HG03575 (cell line): ENCODE data around the gene TMCC1.

Source experiments
- ATAC-seq: cut with Tn5 transposase; IDR thresholded peaks from one replicate; pipeline ENCODE4 v1.9.1; 2021; ENCODE audit not compliant: unreplicated experiment, insufficient number of reproducible peaks, low FRiP score; ENCODE audit errors: extremely low read depth

TMCC1 gene

DNA sequence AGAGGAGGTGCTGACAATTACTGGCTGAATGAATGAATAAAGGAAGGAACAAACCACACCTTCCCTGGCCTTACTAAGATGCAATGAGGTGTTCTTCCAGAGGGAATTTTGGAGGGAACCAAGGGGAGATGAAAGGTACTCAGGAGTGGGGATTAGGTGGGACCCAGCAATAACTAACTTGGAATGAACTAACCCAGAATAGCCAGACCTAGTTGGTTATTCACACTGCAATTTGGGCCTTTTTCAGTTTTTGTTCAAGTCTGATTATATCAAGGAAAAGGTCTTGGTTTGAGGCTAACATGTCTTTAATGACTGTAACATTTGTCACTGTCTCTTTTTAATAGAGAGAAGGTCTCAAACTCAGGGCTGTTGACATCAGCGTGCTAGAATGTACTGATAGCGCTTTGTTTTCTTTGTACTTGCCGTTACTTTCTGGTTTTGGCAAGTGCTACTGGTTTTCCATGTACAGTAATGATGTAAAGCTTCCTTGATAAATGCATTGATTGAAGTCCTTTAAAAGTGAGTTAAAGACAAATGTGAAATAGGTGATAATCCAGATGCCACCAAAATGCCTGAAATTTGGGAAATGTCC is 283.8 kb downstream of the TMCC1 start:
- no peak for ATAC-seq

DNA sequence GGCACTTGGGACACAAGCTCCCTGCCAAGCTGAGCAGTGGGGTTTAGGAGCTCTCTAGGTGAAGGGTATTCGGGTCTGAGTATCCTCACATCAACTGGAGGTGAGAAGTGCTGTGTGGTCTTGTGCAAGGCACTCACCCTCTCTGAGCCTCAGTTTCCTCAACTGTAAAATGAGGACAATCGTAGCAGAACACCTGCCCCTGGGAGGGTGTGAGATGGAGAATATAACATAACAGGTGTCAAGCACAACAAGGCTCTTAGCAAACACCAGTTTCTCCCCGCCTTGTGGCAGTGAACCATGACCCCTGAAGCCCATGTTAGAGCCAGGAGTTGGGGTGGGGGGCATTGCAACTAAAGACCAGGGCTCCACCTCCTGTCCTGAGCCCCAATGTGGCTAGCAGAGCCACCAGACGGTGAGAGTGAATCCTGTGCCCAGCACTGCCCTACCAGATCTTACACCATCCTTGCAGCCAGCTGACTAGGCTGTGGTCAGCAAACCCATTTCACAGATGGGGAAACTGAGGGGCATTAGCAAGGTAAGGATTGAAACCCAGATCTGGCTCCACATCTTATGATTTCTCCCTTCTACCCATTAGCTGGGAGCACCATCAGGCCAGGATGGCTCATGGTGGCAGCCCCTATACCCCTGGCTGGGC is 284.4 kb downstream of the TMCC1 start:
- no peak for ATAC-seq

DNA sequence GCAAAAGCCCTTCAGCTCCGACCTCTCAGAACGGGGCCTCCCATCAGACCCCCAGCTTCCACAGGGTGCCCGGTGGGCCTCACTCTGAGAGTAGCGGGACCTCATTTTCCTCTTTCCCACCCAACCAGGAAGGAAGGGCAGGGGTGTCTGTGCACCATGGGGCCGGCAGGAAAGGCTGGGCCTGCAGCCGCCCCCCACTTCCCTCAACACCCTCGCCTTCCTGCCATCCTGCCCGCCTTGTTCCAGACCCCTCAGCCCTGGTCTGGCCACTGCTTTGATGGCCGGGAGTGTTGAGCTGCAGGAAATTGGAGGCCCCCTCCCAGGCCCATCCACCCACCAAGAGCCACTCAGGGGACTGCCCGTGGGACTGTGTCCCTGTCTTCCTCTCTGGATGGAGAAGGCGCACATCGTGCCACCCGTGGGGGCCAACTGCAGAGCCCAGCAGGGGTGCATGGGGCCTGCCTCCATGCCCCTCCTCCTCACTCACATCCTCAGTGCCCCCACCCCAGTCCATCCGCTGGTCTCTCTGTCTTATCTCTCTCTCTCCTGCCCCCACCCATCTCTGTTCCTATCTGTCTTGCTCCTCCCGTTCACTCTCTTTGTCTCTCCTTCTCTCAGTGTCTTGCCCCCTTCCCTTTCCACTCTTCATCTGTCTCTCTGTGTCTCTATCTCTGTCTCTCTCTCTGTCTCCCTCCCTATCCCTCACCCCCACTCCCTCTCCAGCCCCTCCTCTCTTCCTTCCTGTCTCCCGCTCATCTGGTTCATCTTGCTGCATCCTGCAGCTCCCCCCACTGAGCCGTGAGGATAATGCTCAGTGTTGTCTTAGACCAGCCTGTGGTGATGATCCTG is 285.2 kb downstream of the TMCC1 start:
- ATAC-seq, result no peak

DNA sequence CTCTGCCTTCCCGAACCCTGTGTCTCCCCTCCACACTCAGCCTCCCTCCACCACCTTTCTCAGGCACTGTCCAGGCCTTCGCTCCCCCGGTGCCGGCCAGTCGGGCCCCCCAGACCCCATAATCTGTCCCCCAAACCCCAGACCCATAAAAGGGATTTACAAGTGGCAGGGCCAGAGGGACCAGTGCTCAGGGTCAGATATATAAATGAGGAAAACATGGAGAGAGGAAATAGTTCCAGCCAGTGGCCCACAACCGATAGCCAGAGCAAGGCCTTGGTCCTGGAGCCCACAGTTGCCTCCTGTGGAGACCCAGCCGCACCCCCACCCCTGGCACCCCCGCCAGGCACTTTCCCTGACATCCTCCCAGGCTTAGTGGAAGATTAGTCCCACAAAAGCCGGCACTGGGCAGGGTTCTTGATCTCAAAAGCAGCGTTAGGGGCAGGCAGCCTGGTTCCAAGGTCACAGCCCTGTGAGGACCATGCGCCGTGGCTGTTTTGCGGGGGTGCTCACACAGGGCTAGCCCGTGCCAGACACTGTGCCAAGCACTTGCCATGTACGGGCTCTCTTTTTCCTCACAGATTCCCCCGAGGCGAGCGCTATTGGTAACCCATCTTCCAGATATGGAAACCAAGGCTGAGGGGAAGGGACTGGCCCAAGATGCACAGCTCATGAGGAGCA is 286.0 kb downstream of the TMCC1 start:
- no peak for ATAC-seq

DNA sequence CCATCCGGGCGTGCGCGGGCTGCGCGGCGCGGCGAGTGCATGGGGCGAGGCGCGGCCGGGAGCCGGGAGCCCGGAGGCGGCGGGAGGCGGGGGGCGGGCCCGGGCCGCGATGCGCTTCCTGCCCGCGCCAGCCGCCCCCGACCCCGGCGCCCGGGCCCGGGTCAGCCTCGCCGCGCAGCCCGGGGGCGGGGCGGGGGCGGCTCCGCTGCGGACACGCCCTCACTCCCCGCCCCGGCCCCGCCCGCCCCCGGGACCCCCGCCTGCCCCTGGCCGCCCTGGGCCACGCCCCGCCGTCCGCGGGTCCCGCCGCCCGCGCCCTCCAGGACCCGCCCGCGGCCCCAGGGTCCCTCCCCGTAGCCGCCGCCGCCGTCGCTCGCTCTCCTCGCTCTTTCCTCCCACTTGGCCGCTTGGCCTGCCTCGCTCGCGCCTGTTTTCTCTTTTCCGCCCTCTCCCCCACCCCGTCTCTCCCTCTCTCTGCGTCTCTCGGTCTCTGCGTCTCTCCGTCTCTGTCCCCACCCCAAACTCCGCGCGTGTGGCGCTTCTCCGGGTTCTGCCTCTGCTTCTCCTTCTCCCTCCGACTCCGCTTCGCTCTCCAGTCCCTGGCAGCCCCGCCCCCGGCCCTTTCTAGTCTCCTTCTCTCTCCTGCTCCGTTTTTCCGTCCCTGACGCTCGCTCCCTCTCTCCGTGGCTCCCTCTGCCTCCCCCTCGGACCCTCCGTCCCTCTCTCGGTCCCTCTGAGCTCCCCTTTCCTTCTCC is 286.7 kb downstream of the TMCC1 start, which contains the start of gene PLXND1:
TSS of gene PLXND1 (minus strand) at position 41 of the 755 bp plus-strand sequence. CDS start at position 4, 37 bp downstream.
- ATAC-seq, result no peak

DNA sequence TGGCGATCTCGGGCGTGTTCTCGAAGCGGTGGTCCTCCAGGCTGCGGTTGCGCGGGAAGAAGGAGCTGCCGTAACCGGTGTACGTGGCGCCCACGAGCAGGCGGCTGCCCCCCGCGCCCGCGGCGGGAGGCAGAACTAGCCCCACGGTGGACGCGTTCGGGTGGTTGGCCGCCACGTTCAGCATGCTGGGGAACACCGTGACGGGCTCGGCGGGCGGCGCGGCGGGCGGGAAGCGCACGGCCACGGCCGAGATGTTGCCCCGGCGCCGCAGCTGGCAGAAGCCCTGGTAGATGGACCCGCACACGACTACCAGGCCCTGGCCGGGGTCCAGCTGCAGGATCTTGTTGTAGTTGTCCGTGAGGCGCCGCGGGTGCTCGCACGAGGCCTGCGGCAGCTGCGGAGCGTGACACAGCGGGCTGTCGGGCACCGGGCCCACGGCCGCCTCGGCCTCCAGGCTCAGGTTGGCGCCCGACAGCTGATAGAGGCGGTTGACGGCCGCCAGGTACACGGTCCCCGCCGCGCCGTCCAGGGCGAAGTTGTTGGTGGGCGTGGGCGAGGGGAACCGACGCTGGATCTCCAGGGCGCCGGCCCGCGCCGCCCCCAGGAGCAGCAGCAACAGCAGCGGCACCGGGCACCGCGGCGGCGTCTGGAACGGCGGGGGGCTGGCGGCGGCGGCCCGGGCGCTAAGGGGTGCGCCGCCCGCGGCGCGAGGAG is 287.4 kb downstream of the TMCC1 start:
- no peak for ATAC-seq

DNA sequence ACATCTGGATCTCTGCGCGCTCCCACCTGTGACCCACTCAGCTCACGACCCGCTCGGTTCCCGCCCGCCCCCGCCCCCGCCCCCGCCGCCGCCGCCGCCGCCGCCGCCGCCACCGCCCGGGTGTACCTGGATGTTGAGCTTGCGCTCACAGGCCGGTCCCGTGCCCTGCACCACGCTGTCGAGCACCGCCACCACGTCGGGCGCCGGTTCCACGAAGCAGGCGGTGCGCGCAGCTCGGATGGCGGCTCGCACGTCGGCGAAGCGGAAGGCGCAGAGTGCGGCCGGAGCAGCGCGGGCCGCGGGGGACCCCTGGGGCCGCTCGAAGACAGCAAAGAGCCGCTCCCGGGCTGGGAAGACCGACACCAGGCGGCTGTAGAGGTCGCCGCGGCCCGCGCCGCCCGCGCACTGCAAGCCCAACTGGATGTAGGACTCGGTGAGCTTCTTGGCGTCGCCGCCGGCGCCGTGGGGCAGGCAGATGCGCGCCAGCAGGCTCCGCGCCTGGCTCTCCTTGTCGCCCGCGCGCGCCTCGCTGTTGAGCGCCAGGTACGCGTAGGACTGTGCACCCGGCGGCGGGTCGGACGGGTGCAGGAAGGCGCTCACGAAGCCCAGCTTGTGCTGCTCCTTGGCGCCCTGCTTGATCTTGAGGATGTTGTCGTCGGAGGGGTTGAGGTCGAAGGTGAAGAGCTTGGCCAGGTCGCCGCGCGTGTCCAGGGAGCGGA is 288.1 kb downstream of the TMCC1 start:
- ATAC-seq, result no peak

DNA sequence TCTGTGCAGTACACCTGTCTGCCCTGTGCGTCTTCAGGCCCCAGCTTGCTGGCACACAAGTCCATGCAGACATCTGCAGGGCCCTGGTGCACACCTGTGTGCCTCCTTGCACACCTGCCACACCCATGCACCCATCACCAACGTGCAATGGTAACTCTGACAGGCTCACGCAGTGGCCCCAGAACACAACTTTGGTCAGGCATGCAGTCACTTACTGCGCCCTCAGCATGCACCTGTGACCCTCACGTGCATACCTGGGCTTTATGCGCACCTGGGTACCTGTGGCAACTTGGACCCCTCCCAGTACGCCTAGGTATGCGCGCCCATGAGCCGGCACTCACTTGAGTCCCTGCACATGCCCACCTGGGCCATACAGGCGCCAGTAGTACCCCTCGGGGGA is 288.7 kb downstream of the TMCC1 start:
- no peak for ATAC-seq

DNA sequence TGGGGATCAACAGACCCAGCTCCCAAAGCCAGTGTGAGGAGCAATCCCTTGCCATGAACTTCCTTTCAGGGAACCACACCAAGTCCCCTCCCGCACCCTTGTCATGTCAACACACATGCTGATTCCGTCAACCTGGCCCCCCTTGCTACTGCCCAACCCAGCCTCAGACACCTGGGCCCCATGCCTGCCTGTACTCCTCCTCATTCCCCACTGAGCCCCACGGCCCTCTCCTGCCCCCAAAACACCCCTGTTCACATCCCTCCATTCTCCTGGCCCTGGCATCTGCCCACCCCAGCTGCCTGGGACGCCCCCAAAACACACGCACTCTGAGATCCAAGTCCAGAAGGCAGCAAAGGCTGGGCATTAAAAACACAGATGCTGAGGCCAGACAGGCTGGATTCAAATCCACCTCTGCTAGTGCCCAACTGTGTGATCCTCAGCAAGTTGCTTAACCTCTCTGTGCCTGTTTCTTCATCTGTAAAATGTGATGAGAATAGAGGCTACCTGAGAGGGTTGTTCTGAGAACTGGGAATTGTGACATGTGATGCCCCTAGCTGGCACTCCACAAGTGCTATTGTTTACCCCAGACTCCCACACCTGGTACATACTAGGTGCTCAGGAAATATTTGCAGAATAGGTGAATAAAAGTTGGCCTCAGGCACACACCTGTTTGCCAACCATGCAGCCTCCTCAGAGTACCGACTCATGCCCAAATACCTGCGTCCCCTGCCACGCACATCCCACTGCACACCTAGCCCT is 289.3 kb downstream of the TMCC1 start:
- no peak for ATAC-seq

DNA sequence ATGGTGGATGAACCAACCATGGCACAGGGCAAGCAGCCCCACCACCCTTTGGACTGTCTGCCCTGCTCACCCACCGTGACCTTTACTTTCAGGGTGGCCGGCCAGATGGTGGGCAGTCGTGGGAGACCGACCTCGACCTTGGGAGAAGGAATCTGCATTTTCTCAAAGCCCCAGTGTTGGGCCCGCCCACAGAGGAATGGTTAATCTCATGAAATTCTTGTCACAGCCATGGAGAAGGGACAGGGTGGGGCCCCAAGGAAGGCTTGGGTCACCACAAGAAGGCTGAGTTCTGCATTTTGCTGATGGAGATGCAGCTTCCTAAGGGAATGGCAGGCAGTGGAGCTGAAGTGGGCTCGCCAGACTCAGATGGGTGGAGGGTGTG is 290.0 kb downstream of the TMCC1 start:
- no peak for ATAC-seq

DNA sequence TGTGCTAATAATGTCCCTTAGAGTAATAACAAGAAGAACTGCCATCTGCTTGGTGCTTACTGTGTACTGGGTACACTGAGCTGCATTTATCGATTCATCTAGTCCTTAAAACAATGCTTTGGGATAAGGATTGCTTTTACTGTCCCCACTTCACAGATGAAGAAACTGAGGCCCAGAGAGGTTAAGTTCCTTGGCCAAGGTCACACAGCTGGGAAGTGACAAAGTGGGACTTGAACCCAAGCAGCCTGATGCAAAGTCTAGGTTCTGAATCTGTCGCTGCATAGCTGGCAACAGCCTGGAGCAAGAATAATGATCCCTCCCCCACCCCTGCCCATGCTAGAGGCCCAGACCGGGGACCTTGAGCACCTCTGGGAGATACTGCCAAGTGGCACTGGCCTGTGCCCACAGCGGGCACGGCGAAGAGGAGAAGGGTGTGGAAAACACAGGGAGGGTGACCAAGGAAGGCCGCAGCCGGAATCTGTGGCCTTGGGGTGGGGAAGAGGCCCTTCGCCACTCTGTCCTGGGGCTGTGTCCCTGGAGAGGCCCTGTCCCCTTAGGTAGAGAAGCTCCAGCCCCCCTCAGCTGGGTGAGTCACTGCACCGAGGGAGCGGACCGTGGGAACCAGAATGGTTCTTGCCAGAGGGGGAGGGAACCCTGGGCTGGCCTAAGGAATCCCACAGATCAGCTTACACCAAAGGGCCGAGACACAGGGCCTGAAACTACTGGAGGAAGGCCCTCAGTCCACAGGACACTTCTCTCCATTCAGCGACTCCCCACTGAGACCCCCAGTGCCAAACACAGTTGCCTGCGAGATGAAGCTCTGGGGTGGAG is 290.6 kb downstream of the TMCC1 start:
- no peak for ATAC-seq

DNA sequence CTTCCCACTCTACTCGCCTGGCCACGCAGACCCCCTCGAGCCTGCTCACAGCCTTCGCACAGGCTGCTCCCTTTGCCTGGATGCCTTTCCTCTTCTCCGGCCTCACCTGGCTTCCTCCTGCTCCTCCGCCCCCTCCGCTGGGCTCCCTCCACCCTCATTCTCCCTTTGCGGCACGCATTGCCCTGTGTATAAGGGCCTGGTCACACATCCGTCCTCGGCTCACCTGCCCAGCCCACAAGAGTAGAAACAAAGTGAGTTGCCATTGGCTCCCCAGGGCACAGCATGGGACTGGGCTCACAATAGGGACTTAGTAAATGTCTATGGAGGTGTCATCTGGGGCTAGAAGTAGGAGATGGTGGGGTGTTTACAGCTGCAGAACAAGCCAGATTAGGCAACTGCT is 291.2 kb downstream of the TMCC1 start:
- no peak for ATAC-seq

DNA sequence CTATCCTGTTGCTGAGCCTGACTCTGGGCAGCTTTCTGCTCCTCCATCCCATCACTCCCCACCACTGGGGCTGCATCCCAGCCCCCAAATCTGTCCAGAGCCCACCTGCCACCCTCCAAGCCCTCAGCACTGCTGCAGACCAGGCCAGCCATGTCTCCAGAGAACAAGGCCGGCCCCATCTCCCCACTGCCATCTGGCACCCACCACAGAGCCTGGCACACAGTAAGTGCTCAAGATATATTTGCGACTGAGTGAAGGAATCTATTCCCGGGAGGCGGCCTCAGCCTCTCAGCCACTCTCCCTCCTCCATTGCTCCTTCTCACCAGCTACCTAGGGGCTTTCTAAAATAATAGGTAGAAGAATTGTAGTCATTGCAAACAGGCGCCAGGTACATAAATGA is 291.8 kb downstream of the TMCC1 start:
- ATAC-seq, result no peak

DNA sequence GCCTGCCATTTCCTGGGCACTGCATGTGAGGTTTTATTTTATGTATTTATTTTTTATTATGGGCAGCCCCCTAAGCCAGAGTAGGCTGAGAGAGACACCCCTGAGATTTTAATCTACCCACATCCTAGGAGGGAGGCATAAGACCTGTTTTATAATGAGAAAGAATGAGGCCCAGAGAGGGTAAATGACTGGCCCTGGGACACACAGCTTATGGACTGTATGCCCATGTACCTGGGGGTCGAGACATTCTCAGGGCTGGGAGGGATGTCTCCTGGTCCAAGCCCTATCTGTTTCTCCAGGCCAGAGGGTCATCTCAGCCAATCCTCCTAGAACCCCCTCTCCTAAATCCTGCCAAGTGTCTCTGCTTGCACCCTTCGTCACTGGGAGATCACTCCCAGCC is 293.2 kb downstream of the TMCC1 start:
- ATAC-seq, result no peak

DNA sequence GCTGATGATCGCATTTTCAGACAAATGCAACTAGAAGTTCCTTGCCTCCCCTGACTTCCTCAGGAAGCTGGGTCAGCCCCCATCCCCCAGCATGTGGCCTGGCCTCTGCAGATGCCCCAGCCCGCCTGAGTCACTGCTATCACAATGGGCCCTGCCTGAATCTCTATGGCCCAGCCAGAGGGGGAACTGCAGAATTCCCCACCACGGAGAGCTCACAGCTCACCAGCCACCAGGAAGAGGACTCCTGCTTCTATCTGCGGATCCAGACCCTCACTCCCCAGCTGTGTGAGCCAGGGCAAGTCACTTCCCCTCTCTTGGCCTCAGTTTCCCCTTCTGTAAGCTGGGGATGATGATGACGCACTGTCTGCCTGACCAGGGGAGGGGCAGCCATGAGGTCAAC is 293.9 kb downstream of the TMCC1 start:
- no peak for ATAC-seq

DNA sequence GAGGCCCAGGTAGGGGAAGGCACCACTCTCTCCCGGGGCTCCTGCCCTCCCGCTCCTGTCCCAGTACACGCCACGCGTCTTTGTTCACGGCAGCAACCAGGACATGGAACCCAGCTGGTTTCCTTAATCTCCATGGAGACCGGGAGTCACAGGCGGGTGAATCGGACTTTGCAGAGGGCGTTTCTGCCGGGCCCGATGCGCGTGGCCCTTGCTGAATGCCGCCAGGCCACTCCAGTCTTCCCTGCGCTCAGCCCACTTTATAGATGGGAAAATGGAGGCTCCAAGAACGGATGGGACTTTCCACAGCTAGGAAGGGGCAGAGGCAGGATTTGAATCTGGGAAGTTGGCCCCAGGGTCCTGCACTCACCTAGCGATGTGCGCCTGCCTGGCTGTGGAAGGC is 294.4 kb downstream of the TMCC1 start:
- ATAC-seq, result no peak
